ENCODE measurements around the gene CBLB. TPM values are rescaled to one million over a fixed set of nuclear protein-coding genes. Genes with fewer than 3 reads are reported as not detected.
A peak's percentile ranks its signal among the peaks of the same experiment; 100 is the strongest.
"Not testable (repeated sequence)": the region's sequence is repeated elsewhere in the genome, so short reads cannot be mapped to it uniquely, and the experiment has no call there.

CBLB gene
- total and polyA plus RNA-seq, 2 donors = 14.4 to 126 TPM

DNA sequence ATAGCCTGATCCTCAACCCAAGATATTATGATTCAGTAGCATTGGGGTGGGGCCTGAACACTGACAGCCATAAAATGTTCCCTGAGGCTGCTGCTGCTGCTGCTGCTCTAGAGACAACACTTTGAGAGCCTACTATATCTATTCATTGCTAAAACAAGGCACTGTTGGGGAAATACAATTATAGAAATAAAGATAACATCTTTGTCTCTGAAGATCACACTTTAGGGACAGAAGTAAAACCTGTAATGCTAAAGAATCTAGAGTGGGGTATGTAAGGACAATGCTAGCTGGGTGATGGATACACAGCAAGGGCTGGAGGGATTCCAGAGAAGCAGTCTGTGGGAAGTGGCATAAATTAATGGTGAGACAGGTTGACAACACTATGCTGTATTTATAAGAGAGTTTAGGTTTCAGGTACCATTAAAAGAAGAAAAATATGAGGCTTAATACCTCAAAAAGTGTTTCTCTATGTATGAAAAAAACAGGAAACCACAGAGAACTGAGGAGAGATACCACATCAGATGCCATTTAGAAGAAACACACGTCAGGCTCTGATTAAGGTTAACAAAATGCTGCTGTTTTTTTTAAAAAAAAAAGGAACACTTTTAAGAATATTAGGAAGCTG, 115.9 kb downstream of the CBLB start:
- H3K36me3 ChIP-seq (ENCODE audit: insufficient read depth) = peaks cover 2% of the 10 kb centered on the region
- 51% methylated on average over 1 of the region's 1 CpG for WGBS
- DNase-seq (ENCODE audit: extremely low spot score) = no peak
- H3K4me3 ChIP-seq (ENCODE audit: low read depth, low read length) = no peak overlapping the region
- peaks cover 2% of the 10 kb centered on the region for H3K4me1 ChIP-seq (ENCODE audit: insufficient read depth)
- no peak overlapping the region for H3K27ac ChIP-seq (ENCODE audit: low read depth)

DNA sequence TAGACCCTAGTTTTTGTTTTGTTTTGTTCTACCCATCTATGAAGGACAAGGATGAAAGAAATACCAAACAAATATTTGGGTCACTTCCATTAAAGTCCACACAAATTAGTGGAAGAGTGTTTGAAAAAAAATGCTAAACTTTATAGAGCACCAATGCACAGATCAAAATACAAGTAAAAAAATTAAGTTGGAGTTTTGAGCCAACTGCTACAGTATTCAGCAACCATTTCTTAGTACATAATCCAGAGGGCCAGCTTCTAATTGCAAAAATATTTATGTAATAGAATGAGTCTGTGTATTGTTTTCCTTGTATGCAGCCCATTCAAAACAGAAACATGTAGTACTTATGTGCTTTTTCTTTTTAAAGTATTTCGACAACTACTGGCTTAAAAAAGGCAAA, 121.1 kb downstream of the CBLB start:
- H3K36me3 ChIP-seq (ENCODE audit: insufficient read depth) = peaks cover 5% of the 10 kb centered on the region
- no peak for DNase-seq (ENCODE audit: extremely low spot score)
- H3K4me3 ChIP-seq (ENCODE audit: low read depth, low read length) = no peak overlapping the region
- peaks cover 3% of the 10 kb centered on the region for H3K4me1 ChIP-seq (ENCODE audit: insufficient read depth)
- WGBS = 68% methylated on average over 1 of the region's 1 CpG
- H3K27ac ChIP-seq (ENCODE audit: low read depth) = no peak overlapping the region

DNA sequence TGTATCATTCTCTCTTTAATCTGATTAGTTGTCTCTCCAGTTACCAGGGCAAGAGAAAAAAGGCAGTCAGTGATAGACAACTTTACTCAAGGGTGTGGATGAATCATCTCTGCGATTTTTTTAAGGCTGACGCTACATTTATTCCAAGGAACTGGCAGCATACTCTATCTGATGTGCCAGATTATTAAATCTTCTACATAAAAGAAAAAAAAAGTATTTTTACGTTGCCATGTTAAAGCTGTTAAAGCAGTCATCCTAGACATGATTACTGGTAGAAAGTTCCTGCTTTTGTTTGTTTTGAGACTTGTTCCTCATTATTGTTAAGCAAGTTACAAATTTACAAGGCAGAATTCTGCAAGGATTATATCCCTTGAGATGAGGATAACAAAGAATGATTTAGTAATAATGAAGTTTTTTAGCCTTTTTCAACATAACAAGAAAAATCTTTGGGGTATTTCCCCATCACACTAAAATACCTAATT, 121.7 kb downstream of the CBLB start:
- no peak overlapping the region for H3K4me3 ChIP-seq (ENCODE audit: low read depth, low read length)
- H3K4me1 ChIP-seq (ENCODE audit: insufficient read depth) = peaks cover 3% of the 10 kb centered on the region
- DNase-seq (ENCODE audit: extremely low spot score) = no peak
- 8% methylated on average over 3 of the region's 3 CpGs for WGBS
- H3K36me3 ChIP-seq (ENCODE audit: insufficient read depth) = peaks cover 5% of the 10 kb centered on the region
- H3K27ac ChIP-seq (ENCODE audit: low read depth) = no peak overlapping the region

DNA sequence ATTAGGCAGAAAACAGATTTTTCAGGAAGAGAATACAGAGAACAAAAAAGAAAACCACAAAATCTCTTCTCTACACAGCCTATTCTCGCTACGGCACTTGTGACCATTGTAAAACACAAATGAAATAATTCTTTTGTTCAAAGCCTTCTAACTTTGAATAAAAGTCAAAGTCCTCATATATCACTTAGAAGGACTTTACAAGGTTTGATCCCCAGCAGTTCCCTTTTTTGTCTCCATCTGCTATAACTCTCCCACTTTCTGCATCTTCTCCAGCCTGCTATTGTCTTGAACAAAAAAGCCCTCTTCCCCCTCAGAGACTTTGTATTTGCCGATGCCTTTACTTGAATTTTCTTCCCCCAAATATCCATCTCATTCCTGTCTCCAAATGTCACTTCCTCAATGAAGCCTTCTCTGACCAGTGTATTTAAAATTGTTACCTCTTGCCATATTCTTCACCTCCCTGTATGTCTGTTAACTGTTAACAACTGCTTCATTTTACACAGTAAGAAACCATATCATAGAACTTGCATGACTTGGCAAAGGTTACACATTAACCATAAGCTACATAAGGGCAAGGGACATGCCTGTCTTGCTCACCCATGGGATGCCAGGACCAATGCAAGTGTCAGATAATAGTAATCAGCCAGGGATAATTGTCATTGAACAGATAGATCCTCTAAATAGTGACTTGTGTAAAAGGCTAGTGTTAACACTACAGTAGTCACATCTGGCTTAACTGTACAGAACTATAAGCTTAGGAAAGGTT, 122.4 kb downstream of the CBLB start:
- H3K36me3 ChIP-seq (ENCODE audit: insufficient read depth) = peaks cover 5% of the 10 kb centered on the region
- 83% methylated on average over 3 of the region's 3 CpGs for WGBS
- no peak overlapping the region for H3K4me3 ChIP-seq (ENCODE audit: low read depth, low read length)
- H3K4me1 ChIP-seq (ENCODE audit: insufficient read depth) = peaks cover 3% of the 10 kb centered on the region
- DNase-seq (ENCODE audit: extremely low spot score) = no peak
- no peak overlapping the region for H3K27ac ChIP-seq (ENCODE audit: low read depth)

DNA sequence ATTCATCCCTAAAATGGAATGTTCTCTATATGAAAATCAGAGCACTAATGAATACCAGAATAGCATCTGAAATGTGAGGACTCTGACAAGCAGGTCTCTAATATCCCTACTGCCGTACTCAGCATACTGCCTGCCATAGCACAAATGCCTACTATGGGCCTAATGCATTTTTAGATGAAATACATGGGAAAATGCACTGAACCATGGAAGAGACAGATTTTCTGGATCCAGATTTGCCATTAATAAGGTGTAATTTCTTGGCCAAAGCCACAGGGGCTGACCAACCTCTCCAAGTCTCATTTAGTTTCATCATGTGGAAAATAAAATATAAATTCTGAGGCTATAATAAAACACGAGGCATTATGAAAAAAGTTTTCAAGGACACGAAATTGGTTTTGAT, 123.8 kb downstream of the CBLB start:
- 94% methylated on average over 3 of the region's 3 CpGs for WGBS
- DNase-seq (ENCODE audit: extremely low spot score) = no peak

DNA sequence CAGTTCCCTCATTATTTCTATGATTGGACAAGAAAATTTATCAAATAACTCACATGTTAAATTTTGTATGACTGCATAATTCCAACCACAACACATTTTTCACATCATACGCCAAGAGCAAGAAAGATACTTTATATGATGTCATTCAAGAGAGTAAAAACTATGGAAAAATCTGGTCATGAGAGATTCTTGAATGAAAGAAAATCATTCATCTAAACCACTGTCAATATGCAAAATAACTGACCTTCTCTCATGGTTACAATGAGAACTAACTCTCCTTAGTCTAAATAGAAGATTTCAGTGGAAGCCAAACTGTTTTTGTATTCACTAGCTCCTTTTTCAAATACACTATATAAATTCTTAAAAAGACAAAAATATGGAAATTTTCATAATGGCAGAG, 124.6 kb downstream of the CBLB start:
- H3K4me1 ChIP-seq (ENCODE audit: insufficient read depth) = peaks cover 1% of the 10 kb centered on the region
- WGBS = 94% methylated on average over 1 of the region's 1 CpG
- H3K4me3 ChIP-seq (ENCODE audit: low read depth, low read length) = no peak overlapping the region
- DNase-seq (ENCODE audit: extremely low spot score) = no peak
- no peak overlapping the region for H3K27ac ChIP-seq (ENCODE audit: low read depth)
- peaks cover 6% of the 10 kb centered on the region for H3K36me3 ChIP-seq (ENCODE audit: insufficient read depth)

More for the DNA sequence above, 123.8 kb downstream of the CBLB start:
- Histone ChIP-seq H3K36me3 (ENCODE audit: insufficient read depth) (peaks cover 5% of the 10 kb centered on the region), H3K4me3 (ENCODE audit: low read depth, low read length) (no peak overlapping the region), H3K4me1 (ENCODE audit: insufficient read depth) (peaks cover 1% of the 10 kb centered on the region), H3K27ac (ENCODE audit: low read depth) (peak overlapping the region; percentile 10)

DNA sequence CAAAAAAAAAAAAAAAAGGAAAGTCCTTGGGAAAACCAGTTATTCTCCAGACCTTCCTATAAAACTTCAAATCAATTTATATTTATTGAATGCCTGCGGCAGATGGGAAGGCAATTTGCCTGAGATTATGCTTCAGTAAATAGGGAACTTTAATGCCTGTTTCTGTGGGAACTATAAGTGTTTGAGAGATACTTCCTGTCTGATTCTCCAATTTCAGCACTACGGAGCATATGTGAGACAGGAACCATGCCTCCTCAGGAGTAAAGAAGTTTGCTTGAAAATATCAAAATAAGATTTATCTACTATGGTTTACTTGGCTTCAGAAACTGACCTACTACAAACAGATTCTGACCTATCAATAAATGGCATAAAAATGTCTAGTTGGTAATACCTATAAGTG, 135.5 kb downstream of the CBLB start:
- Histone ChIP-seq H3K4me3 (ENCODE audit: low read depth, low read length) (no peak overlapping the region), H3K4me1 (ENCODE audit: insufficient read depth) (no peaks in the 10 kb centered on the region), H3K27ac (ENCODE audit: low read depth) (no peak overlapping the region), H3K36me3 (ENCODE audit: insufficient read depth) (no peaks in the 10 kb centered on the region)
- no peak for DNase-seq (ENCODE audit: extremely low spot score)
- 78% methylated on average over 2 of the region's 2 CpGs for WGBS

DNA sequence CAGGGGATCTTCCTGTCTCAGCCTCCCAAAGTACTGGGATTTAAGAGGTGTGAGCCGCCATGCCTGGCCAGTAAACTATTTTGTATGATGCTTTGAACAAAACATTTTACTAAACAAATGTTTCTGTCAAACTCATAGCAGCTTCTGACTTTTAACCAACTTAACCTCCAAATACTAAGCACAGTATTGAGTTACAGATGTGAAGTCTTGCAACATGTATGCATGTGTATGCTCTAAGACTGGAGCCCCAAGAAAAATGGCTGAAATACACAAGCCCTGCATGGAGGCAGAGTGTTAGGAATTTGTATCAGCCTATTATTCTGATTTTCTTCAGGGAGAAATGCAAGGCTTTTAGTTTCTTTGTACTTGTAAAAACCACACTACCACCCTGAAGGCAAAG, 137.1 kb downstream of the CBLB start:
- Histone ChIP-seq H3K4me3 (ENCODE audit: low read depth, low read length) (no peak overlapping the region), H3K36me3 (ENCODE audit: insufficient read depth) (no peaks in the 10 kb centered on the region), H3K27ac (ENCODE audit: low read depth) (no peak overlapping the region), H3K4me1 (ENCODE audit: insufficient read depth) (no peaks in the 10 kb centered on the region)
- DNase-seq (ENCODE audit: extremely low spot score) = no peak
- 95% methylated on average over 1 of the region's 1 CpG for WGBS

DNA sequence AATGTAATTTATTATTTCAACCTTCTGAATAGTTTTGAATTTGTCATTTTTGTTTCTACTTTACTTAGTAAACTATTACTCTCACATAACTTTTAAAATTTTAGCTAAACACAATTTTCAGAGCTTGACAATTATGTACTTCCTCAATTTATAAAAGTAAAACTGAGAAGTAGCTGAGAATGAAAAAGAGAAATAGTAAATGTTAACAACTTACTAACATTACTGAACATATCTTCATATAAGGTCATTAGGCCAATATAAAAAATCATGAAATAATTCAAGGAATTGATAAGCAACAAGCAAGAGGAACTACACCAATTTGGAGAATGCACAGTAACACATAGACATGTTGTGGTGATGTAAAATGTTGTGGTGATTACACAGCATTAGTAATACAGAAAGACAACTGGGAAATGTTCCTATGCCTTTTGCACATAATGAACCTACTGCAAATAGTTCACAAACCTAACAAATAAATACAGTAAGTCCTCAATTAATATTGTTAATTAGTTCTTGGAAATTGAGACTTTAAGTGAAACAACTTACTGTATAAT, 137.9 kb downstream of the CBLB start:
- Histone ChIP-seq H3K27ac (ENCODE audit: low read depth) (no peak overlapping the region), H3K4me1 (ENCODE audit: insufficient read depth) (no peaks in the 10 kb centered on the region), H3K4me3 (ENCODE audit: low read depth, low read length) (no peak overlapping the region), H3K36me3 (ENCODE audit: insufficient read depth) (no peaks in the 10 kb centered on the region)
- DNase-seq (ENCODE audit: extremely low spot score) = no peak

DNA sequence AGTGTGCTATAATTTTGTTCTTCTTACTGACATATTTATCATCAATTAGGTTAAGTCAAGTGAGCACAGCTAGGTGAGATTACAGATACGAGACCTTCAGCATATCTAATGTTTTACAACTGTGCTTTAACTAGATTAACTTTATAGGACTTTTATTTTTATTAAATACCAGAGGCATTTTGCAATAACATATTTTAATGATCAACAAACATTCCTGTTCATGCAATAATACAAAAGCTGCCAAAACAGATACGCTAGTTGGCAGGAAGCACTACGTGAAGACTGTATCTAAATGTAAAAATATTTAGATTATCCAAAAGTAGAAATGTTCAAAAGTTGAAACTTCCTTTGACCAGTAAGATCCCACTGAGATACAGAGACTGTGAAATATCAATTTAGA, 139.1 kb downstream of the CBLB start:
- H3K36me3 ChIP-seq (ENCODE audit: insufficient read depth) = no peaks in the 10 kb centered on the region
- no peak overlapping the region for H3K27ac ChIP-seq (ENCODE audit: low read depth)
- DNase-seq (ENCODE audit: extremely low spot score) = no peak
- no peak overlapping the region for H3K4me3 ChIP-seq (ENCODE audit: low read depth, low read length)
- H3K4me1 ChIP-seq (ENCODE audit: insufficient read depth) = no peaks in the 10 kb centered on the region
- 31% methylated on average over 3 of the region's 3 CpGs for WGBS

DNA sequence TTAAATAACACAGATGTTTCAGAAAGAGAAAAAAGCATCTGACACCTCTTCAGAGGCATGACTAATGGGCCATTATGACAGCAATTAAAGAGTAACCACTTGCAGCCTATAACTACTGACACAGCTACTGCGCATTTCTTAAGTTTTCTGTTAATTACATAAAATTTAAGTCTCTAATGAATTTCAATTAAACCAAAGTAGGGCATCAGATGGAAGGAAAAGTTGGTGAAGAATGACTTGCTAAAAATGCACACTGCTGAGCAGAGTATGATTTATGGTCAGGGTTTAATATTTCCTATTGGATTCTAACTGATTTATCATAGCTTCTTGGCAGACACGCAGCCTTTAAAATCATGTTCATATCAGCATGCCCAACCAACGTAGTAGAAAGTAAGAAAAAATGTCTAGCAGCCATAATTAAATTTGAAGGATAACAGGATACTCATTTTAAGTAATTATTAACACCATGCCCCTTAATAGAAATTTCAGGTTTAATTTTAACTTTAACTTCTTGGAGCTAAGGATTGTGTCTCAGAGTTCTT, 140.0 kb downstream of the CBLB start:
- WGBS = 65% methylated on average over 3 of the region's 3 CpGs
- Histone ChIP-seq H3K4me1 (ENCODE audit: insufficient read depth) (no peaks in the 10 kb centered on the region), H3K36me3 (ENCODE audit: insufficient read depth) (no peaks in the 10 kb centered on the region), H3K27ac (ENCODE audit: low read depth) (no peak overlapping the region), H3K4me3 (ENCODE audit: low read depth, low read length) (no peak overlapping the region)
- DNase-seq (ENCODE audit: extremely low spot score) = no peak

DNA sequence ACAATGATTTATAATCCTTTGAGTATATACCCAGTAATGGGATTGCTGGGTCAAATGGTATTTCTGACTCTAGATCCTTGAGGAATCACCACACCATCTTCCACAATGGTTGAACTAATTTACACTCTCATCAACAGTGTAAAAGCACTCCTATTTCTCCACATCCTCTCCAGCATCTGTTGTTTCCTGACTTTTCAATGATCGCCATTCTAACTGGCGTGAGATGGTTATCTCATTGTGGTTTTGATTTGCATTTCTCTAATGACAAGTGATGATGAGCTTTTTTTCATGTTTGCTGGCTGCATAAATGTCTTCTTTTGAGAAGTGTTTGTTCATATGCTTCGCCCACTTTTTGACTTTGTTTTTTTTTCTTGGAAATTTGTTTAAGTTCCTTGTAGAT, 141.8 kb downstream of the CBLB start:
- not testable (repeated sequence) for H3K36me3 ChIP-seq (ENCODE audit: insufficient read depth); H3K27ac ChIP-seq (ENCODE audit: low read depth); H3K4me1 ChIP-seq (ENCODE audit: insufficient read depth); H3K4me3 ChIP-seq (ENCODE audit: low read depth, low read length); DNase-seq (ENCODE audit: extremely low spot score)
- 94% methylated on average over 3 of the region's 3 CpGs for WGBS

DNA sequence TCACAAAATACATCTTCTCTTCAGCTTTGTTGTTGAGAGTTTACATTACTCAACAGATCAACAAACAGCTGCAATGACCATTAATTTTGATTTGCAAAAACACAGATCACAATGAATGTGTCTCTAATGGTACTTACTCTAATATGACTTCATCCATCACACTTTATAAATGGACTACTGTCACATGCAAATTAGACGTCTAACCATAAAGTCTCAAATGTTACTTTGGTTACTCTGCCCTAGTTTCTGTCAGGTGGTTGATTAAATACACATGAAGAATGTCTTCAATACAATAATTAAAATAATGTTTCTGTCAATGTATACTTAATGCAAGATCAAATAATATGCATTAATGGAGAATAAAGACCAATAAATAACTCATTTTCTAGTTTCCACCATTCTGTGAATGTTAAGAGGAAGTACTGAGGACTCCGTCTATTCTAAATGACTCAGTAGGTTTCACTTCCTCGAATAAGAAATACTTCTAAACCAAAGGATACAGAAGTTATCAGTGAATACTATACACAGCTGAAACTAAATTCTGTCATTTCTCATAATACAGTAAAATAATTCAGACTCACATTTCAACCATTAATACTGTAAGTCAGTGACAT, 145.8 kb downstream of the CBLB start:
- 77% methylated on average over 3 of the region's 3 CpGs for WGBS
- H3K27ac ChIP-seq (ENCODE audit: low read depth) = no peak overlapping the region
- DNase-seq (ENCODE audit: extremely low spot score) = no peak
- H3K36me3 ChIP-seq (ENCODE audit: insufficient read depth) = peaks cover 4% of the 10 kb centered on the region
- no peaks in the 10 kb centered on the region for H3K4me1 ChIP-seq (ENCODE audit: insufficient read depth)
- no peak overlapping the region for H3K4me3 ChIP-seq (ENCODE audit: low read depth, low read length)
